ENCODE data around the gene SCYGR7. TPM values are rescaled to one million over a fixed set of nuclear protein-coding genes. Genes with fewer than 3 reads are reported as not detected.
"Not testable (repeated sequence)": the region's sequence is repeated elsewhere in the genome, so short reads cannot be mapped to it uniquely, and the experiment has no call there.

Gene SCYGR7
- polyA plus RNA-seq, 3 donors = not detected

DNA sequence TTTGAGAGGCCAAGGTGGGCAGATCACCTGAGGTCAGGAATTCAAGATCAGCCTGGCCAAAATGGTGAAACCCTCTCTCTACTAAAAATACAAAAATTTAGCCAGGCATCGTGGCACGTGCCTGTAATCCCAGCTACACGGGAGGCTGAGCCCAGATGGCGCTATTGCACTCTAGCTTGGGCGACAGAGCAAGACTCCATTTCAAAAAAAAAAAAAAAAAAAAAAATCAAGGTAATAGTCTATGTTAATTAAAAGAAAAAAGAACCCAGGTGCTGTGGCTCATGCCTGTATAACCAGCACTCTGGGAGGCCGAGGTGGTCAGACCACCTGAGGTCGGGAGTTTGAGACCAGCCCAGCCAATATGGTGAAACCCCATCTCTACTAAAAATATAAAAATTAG lies 12.6 kb downstream of the SCYGR7 start:
- H3K27me3 Mint-ChIP-seq (ENCODE audit: low read depth in 3 of 3); H3K27ac ChIP-seq (ENCODE audit: low read depth in 1 of 2, low read length in 2 of 2); H2AFZ ChIP-seq (ENCODE audit: insufficient read depth, low read depth, low read length, poor library complexity, severe bottlenecking); H3K79me2 ChIP-seq (ENCODE audit: insufficient read depth, low read length); H3K4me1 ChIP-seq (ENCODE audit: control insufficient read depth in 1 of 2, insufficient read depth in 2 of 2, low read length in 2 of 2); H3K9me3 Mint-ChIP-seq; DNase-seq; H3K36me3 Mint-ChIP-seq; H3K27me3 ChIP-seq (ENCODE audit: control insufficient read depth in 2 of 2, insufficient read depth in 2 of 2, low read length in 2 of 2); intact Hi-C loops (cut with micrococcal nuclease); H4K20me1 ChIP-seq (ENCODE audit: insufficient read depth, low read length); H3K9me3 ChIP-seq (replicated peaks in 1 of 2; ENCODE audit: control insufficient read depth in 1 of 2, insufficient read depth in 1 of 2, low read length in 2 of 2); H3K9ac ChIP-seq (ENCODE audit: insufficient read depth, low read length, poor library complexity, severe bottlenecking); H3K4me1 Mint-ChIP-seq; H3K4me3 Mint-ChIP-seq; H3K4me3 ChIP-seq (replicated peaks in 1 of 3; ENCODE audit: low read depth in 2 of 3, low read length in 3 of 3); H3K27ac Mint-ChIP-seq; H3K4me2 ChIP-seq (replicated peaks; ENCODE audit: extremely low read depth, low read length, poor library complexity, severe bottlenecking); H3K36me3 ChIP-seq (replicated peaks in 1 of 2; ENCODE audit: control insufficient read depth in 1 of 2, insufficient read depth in 2 of 2, low read length in 2 of 2): not testable (repeated sequence)
- WGBS (ENCODE audit: insufficient coverage) = no CpG with 5 or more reads among the region's 7 CpGs
- TF ChIP-seq, protein P1, sequence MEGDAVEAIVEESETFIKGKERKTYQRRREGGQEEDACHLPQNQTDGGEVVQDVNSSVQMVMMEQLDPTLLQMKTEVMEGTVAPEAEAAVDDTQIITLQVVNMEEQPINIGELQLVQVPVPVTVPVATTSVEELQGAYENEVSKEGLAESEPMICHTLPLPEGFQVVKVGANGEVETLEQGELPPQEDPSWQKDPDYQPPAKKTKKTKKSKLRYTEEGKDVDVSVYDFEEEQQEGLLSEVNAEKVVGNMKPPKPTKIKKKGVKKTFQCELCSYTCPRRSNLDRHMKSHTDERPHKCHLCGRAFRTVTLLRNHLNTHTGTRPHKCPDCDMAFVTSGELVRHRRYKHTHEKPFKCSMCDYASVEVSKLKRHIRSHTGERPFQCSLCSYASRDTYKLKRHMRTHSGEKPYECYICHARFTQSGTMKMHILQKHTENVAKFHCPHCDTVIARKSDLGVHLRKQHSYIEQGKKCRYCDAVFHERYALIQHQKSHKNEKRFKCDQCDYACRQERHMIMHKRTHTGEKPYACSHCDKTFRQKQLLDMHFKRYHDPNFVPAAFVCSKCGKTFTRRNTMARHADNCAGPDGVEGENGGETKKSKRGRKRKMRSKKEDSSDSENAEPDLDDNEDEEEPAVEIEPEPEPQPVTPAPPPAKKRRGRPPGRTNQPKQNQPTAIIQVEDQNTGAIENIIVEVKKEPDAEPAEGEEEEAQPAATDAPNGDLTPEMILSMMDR (IDR thresholded peaks at IDR 0.05) = peak; percentile 15

DNA sequence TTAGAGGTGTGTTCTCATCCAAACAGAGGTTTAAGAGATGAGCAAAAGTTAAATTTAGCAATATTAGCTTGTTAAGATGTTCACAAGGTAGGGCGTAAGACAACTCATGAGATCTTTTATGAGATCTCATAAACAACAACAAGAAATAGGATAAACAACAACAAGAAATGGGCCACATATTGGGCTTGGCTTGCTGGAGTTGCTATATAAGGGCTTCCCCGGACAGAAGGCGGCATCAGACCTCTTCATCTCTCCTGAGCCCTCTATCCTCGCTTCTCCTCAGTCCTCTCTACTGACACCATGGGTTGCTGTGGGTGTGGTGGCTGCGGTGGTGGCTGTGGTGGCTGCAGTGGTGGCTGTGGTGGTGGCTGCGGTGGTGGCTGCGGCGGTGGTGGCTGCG lies 17.5 kb downstream of the SCYGR7 start, which contains the start of gene SCYGR8:
Gene SCYGR8, plus strand, starts transcription at position 301 of the 400 bp plus-strand sequence. Its CDS starts 0 bp downstream, at position 301.
- no peak within 1 kb of the TSS for H3K27ac ChIP-seq (ENCODE audit: low read depth in 1 of 2, low read length in 2 of 2)
- no CpG with 5 or more reads among the region's 9 CpGs for WGBS (ENCODE audit: insufficient coverage)
- no peaks in the 10 kb centered on the region for H3K9me3 ChIP-seq (replicated peaks in 1 of 2; ENCODE audit: control insufficient read depth in 1 of 2, insufficient read depth in 1 of 2, low read length in 2 of 2)
- Mint-ChIP-seq H3K27me3 (ENCODE audit: low read depth in 3 of 3) (peaks cover 4 to 9% (median 7%) of the 10 kb centered on the region in 3 donors), H3K4me3 (no peak within 1 kb of the TSS), H3K27ac (peak within 1 kb of the TSS in 1 of 7 donors; percentile 33), H3K36me3 (no peaks in the 10 kb centered on the region), H3K9me3 (no peaks in the 10 kb centered on the region), H3K4me1 (no peaks in the 10 kb centered on the region)
- no peak for DNase-seq
- no peak within 1 kb of the TSS for H3K4me3 ChIP-seq (replicated peaks in 1 of 3; ENCODE audit: low read depth in 2 of 3, low read length in 3 of 3)
- H3K4me2 ChIP-seq (replicated peaks; ENCODE audit: extremely low read depth, low read length, poor library complexity, severe bottlenecking) = no peak within 1 kb of the TSS
- TF ChIP-seq, protein P1 (IDR thresholded peaks at IDR 0.05) = no peak
- no peaks in the 10 kb centered on the region for H3K79me2 ChIP-seq (ENCODE audit: insufficient read depth, low read length)
- intact Hi-C loops (cut with micrococcal nuclease) = no loop called here
- no peak within 1 kb of the TSS for H2AFZ ChIP-seq (ENCODE audit: insufficient read depth, low read depth, low read length, poor library complexity, severe bottlenecking)
- no peaks in the 10 kb centered on the region for H3K36me3 ChIP-seq (replicated peaks in 1 of 2; ENCODE audit: control insufficient read depth in 1 of 2, insufficient read depth in 2 of 2, low read length in 2 of 2)
- no peak within 1 kb of the TSS for H3K9ac ChIP-seq (ENCODE audit: insufficient read depth, low read length, poor library complexity, severe bottlenecking)
- no peaks in the 10 kb centered on the region for H3K4me1 ChIP-seq (ENCODE audit: control insufficient read depth in 1 of 2, insufficient read depth in 2 of 2, low read length in 2 of 2)
- no peaks in the 10 kb centered on the region for H3K27me3 ChIP-seq (ENCODE audit: control insufficient read depth in 2 of 2, insufficient read depth in 2 of 2, low read length in 2 of 2)
- no peaks in the 10 kb centered on the region for H4K20me1 ChIP-seq (ENCODE audit: insufficient read depth, low read length)
